ENCODE results near the gene DENND4A.

DNA sequence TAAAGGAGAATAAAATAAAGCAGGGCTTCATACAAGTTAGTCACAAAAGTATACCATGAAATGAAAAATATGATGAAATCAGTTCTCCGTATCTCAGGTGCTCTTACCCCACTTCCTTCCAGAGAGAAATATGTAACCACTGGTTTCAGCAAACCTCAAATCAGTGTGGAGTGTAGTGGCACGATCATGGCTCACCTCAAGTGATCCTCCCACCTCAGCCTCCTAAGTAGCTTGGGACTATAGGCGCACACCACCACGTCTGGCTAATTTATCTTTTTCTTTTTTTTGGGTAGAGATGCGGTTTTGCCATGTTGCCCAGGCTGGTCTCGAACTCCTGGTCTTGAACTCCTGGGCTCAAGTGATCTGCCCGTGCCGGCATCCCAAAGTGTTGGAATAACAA is 24.2 kb downstream of the DENND4A start:
- TF ChIP-seq, protein P1, sequence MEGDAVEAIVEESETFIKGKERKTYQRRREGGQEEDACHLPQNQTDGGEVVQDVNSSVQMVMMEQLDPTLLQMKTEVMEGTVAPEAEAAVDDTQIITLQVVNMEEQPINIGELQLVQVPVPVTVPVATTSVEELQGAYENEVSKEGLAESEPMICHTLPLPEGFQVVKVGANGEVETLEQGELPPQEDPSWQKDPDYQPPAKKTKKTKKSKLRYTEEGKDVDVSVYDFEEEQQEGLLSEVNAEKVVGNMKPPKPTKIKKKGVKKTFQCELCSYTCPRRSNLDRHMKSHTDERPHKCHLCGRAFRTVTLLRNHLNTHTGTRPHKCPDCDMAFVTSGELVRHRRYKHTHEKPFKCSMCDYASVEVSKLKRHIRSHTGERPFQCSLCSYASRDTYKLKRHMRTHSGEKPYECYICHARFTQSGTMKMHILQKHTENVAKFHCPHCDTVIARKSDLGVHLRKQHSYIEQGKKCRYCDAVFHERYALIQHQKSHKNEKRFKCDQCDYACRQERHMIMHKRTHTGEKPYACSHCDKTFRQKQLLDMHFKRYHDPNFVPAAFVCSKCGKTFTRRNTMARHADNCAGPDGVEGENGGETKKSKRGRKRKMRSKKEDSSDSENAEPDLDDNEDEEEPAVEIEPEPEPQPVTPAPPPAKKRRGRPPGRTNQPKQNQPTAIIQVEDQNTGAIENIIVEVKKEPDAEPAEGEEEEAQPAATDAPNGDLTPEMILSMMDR (conservative IDR thresholded peaks at IDR 0.05; ENCODE audit: low read depth, low read length), result no peak
- TF ChIP-seq POLR2A (IDR thresholded peaks at IDR 0.05; ENCODE audit: low read depth, low read length) (no peak), SMC3 (IDR thresholded peaks at IDR 0.05; ENCODE audit: low read depth, low read length) (no peak), FOS (IDR thresholded peaks at IDR 0.05; ENCODE audit: low read depth, low read length) (no peak), RAD21 (IDR thresholded peaks at IDR 0.05; ENCODE audit: low read length) (no peak)
